ENCODE measurements around the gene MGAT4B. TPM values are rescaled to one million over a fixed set of nuclear protein-coding genes. Genes with fewer than 3 reads are reported as not detected.

The MGAT4B gene
- polyA plus RNA-seq, 3 donors = 12.4 to 151 (median 14.3) TPM

DNA sequence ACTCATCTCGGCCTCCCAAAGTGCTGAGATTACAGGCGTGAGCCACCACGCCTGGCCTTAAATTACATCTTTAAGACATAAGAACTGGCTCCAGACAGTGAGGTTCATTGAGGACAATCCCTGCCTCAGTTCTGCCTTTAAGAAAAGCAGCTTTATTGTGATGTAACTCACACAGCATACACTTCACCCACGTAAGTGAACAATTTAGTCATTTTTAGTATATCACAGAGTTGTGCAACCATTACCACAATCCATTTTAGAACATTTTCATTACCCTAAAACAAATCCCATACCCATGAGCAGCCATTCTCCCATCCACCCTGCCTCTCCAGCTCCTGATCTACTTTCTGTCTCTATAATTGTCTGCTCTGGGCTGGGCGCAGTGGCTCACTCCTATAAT, 36.9 kb downstream of the MGAT4B start:
- peak in 2 of 3 donors; percentile 58 to 76 for DNase-seq
- Mint-ChIP-seq H3K27me3 (ENCODE audit: low read depth in 3 of 3) (peaks cover 0 to 2% (median 0%) of the 10 kb centered on the region in 3 donors), H3K4me3 (no peak overlapping the region), H3K36me3 (peaks cover 77 to 88% of the 10 kb centered on the region in 2 donors), H3K27ac (peak overlapping the region; percentile 75 to 93 (median 85)), H3K4me1 (peaks cover 84% of the 10 kb centered on the region), H3K9me3 (no peaks in the 10 kb centered on the region)
- WGBS (ENCODE audit: insufficient coverage) = 37% methylated on average over 3 of the region's 5 CpGs
- Histone ChIP-seq H3K9me3 (replicated peaks in 1 of 2; ENCODE audit: control insufficient read depth in 1 of 2, insufficient read depth in 1 of 2, low read length in 2 of 2) (no peaks in the 10 kb centered on the region), H3K36me3 (replicated peaks in 1 of 2; ENCODE audit: control insufficient read depth in 1 of 2, insufficient read depth in 2 of 2, low read length in 2 of 2) (peaks cover 48 to 79% of the 10 kb centered on the region in 2 donors), H4K20me1 (ENCODE audit: insufficient read depth, low read length) (peaks cover 95% of the 10 kb centered on the region), H2AFZ (ENCODE audit: insufficient read depth, low read depth, low read length, poor library complexity, severe bottlenecking) (no peak overlapping the region), H3K9ac (ENCODE audit: insufficient read depth, low read length, poor library complexity, severe bottlenecking) (no peak overlapping the region), H3K27ac (ENCODE audit: low read depth in 1 of 2, low read length in 2 of 2) (peak overlapping the region; percentile 37 to 62), H3K4me3 (replicated peaks in 1 of 3; ENCODE audit: low read depth in 2 of 3, low read length in 3 of 3) (no peak overlapping the region), H3K4me1 (ENCODE audit: control insufficient read depth in 1 of 2, insufficient read depth in 2 of 2, low read length in 2 of 2) (peaks cover 76 to 93% of the 10 kb centered on the region in 2 donors), H3K27me3 (ENCODE audit: control insufficient read depth in 2 of 2, insufficient read depth in 2 of 2, low read length in 2 of 2) (no peaks in the 10 kb centered on the region), H3K79me2 (ENCODE audit: insufficient read depth, low read length) (peaks cover 91% of the 10 kb centered on the region), H3K4me2 (replicated peaks; ENCODE audit: extremely low read depth, low read length, poor library complexity, severe bottlenecking) (no peak overlapping the region)
- TF ChIP-seq, protein P1, sequence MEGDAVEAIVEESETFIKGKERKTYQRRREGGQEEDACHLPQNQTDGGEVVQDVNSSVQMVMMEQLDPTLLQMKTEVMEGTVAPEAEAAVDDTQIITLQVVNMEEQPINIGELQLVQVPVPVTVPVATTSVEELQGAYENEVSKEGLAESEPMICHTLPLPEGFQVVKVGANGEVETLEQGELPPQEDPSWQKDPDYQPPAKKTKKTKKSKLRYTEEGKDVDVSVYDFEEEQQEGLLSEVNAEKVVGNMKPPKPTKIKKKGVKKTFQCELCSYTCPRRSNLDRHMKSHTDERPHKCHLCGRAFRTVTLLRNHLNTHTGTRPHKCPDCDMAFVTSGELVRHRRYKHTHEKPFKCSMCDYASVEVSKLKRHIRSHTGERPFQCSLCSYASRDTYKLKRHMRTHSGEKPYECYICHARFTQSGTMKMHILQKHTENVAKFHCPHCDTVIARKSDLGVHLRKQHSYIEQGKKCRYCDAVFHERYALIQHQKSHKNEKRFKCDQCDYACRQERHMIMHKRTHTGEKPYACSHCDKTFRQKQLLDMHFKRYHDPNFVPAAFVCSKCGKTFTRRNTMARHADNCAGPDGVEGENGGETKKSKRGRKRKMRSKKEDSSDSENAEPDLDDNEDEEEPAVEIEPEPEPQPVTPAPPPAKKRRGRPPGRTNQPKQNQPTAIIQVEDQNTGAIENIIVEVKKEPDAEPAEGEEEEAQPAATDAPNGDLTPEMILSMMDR (IDR thresholded peaks at IDR 0.05) = no peak
- intact Hi-C loops (cut with micrococcal nuclease) = no loop called here

DNA sequence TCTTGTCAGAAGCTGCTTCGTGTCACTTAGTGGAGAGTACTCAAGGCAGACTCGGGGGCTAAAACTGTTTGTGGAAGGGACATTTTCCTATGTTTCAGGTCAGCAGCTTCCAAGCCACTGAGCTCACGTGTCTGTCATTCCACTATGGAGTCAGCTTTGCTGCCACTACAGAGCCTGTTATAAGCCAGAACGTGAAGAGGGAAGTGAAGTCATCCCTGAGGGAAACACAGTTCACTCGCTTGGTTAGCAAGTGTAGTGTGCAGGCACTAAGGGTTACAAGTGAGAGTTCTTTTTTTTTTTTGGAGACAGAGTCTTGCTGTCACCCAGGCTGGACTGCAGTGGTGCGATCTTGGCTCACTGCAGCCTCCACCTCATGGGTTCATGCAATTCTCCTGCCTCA, 37.4 kb downstream of the MGAT4B start:
- H3K4me1 ChIP-seq (ENCODE audit: control insufficient read depth in 1 of 2, insufficient read depth in 2 of 2, low read length in 2 of 2) = peaks cover 79 to 91% of the 10 kb centered on the region in 2 donors
- no peaks in the 10 kb centered on the region for H3K9me3 Mint-ChIP-seq
- peaks cover 91% of the 10 kb centered on the region for H3K79me2 ChIP-seq (ENCODE audit: insufficient read depth, low read length)
- H4K20me1 ChIP-seq (ENCODE audit: insufficient read depth, low read length) = peaks cover 95% of the 10 kb centered on the region
- H3K9me3 ChIP-seq (replicated peaks in 1 of 2; ENCODE audit: control insufficient read depth in 1 of 2, insufficient read depth in 1 of 2, low read length in 2 of 2) = no peaks in the 10 kb centered on the region
- peak overlapping the region; percentile 75 to 93 (median 85) for H3K27ac Mint-ChIP-seq
- no peak overlapping the region for H3K4me2 ChIP-seq (replicated peaks; ENCODE audit: extremely low read depth, low read length, poor library complexity, severe bottlenecking)
- peaks cover 74 to 86% of the 10 kb centered on the region in 2 donors for H3K36me3 Mint-ChIP-seq
- peak in 2 of 3 donors; percentile 46 to 67 for DNase-seq
- peaks cover 44 to 74% of the 10 kb centered on the region in 2 donors for H3K36me3 ChIP-seq (replicated peaks in 1 of 2; ENCODE audit: control insufficient read depth in 1 of 2, insufficient read depth in 2 of 2, low read length in 2 of 2)
- TF ChIP-seq, protein P1 (IDR thresholded peaks at IDR 0.05) = no peak
- intact Hi-C loops (cut with micrococcal nuclease) = no loop called here
- H3K27ac ChIP-seq (ENCODE audit: low read depth in 1 of 2, low read length in 2 of 2) = peak overlapping the region; percentile 37 to 62
- H3K4me3 ChIP-seq (replicated peaks in 1 of 3; ENCODE audit: low read depth in 2 of 3, low read length in 3 of 3) = no peak overlapping the region
- H3K9ac ChIP-seq (ENCODE audit: insufficient read depth, low read length, poor library complexity, severe bottlenecking) = no peak overlapping the region
- H3K27me3 ChIP-seq (ENCODE audit: control insufficient read depth in 2 of 2, insufficient read depth in 2 of 2, low read length in 2 of 2) = no peaks in the 10 kb centered on the region
- WGBS (ENCODE audit: insufficient coverage) = 46% methylated on average over 5 of the region's 6 CpGs
- peaks cover 0 to 2% (median 0%) of the 10 kb centered on the region in 3 donors for H3K27me3 Mint-ChIP-seq (ENCODE audit: low read depth in 3 of 3)
- no peak overlapping the region for H2AFZ ChIP-seq (ENCODE audit: insufficient read depth, low read depth, low read length, poor library complexity, severe bottlenecking)
- peaks cover 86% of the 10 kb centered on the region for H3K4me1 Mint-ChIP-seq
- no peak overlapping the region for H3K4me3 Mint-ChIP-seq
